BJ (cell line): ENCODE results near the gene PGLYRP4. TPM values are rescaled to one million over a fixed set of nuclear protein-coding genes. Genes with fewer than 3 reads are reported as not detected.

ENCODE experiments used
- CTCF ChIA-PET: fragments of 350-600 bp; formaldehyde crosslinking; extraction: SDS; loops from one replicate; lab custom pipeline; 2021; ENCODE audit warnings: antibody characterized with exemption, inconsistent platforms; lab: Yijun Ruan, JAX
- POLR2A ChIA-PET: fragments of 300-600 bp; sonication (Branson Sonifier 250); formaldehyde crosslinking; extraction: SDS; loops from one replicate; lab custom pipeline; 2021; ENCODE audit warnings: antibody characterized with exemption; lab: Charles Lee
- DNase-seq: peaks from one replicate; pipeline ENCODE4 v3.0.0-alpha.2; 2011; ENCODE audit warnings: low read depth
- H3K27me3 ChIP-seq: 2 replicates; pipeline ENCODE4 v1.6.0; 2011; ENCODE audit warnings: low read length; ENCODE audit not compliant: control insufficient read depth, insufficient read depth
- H3K36me3 ChIP-seq: 2 replicates; pipeline ENCODE4 v1.5.1; 2011; ENCODE audit warnings: low read length; ENCODE audit not compliant: control insufficient read depth, insufficient read depth
- H3K4me3 ChIP-seq: 2 replicates; pipeline ENCODE4 v1.5.1; 2011; ENCODE audit warnings: low read depth, mild to moderate bottlenecking, control low read depth, low read length
- polyA plus RNA-seq: library from polyadenylated mRNA; depleted of rRNA; stranded (reverse); fragments of >200 nt; gene quantifications from 2 replicates; pipeline ENCODE4 v1.2.3, GENCODE V29; 2011
- TF ChIP-seq, protein P1 (sequence below): IDR thresholded peaks from 2 replicates; pipeline ENCODE4 v1.5.1; 2011; ENCODE audit warnings: low read depth, mild to moderate bottlenecking, control low read depth, inconsistent platforms, low read length, moderate library complexity; ENCODE audit not compliant: insufficient read depth

The PGLYRP4 gene
- polyA plus RNA-seq, 1 experiment = not detected

- H3K27me3 ChIP-seq = 0 out of 2 replicates have a peak, but pooled peaks cover 2% of the 10 kb centered on the region
- CTCF ChIA-PET = interaction anchor here (0.8 to 2.8 kb wide), 3 partner anchors 11 to 152 kb away, joined by 3 to 15 read pairs (median 5); no protein-coding TSS in a partner anchor
- H3K4me3 ChIP-seq = no peak overlapping the region
- POLR2A ChIA-PET = no interaction called here
- DNase-seq = no peak
- H3K36me3 ChIP-seq = no peaks in the 10 kb centered on the region
- TF ChIP-seq, protein P1, sequence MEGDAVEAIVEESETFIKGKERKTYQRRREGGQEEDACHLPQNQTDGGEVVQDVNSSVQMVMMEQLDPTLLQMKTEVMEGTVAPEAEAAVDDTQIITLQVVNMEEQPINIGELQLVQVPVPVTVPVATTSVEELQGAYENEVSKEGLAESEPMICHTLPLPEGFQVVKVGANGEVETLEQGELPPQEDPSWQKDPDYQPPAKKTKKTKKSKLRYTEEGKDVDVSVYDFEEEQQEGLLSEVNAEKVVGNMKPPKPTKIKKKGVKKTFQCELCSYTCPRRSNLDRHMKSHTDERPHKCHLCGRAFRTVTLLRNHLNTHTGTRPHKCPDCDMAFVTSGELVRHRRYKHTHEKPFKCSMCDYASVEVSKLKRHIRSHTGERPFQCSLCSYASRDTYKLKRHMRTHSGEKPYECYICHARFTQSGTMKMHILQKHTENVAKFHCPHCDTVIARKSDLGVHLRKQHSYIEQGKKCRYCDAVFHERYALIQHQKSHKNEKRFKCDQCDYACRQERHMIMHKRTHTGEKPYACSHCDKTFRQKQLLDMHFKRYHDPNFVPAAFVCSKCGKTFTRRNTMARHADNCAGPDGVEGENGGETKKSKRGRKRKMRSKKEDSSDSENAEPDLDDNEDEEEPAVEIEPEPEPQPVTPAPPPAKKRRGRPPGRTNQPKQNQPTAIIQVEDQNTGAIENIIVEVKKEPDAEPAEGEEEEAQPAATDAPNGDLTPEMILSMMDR = no peak
Observed at GRCh38 chr1:153342178-153342577, 6.5 kb downstream of the PGLYRP4 start.

DNA sequence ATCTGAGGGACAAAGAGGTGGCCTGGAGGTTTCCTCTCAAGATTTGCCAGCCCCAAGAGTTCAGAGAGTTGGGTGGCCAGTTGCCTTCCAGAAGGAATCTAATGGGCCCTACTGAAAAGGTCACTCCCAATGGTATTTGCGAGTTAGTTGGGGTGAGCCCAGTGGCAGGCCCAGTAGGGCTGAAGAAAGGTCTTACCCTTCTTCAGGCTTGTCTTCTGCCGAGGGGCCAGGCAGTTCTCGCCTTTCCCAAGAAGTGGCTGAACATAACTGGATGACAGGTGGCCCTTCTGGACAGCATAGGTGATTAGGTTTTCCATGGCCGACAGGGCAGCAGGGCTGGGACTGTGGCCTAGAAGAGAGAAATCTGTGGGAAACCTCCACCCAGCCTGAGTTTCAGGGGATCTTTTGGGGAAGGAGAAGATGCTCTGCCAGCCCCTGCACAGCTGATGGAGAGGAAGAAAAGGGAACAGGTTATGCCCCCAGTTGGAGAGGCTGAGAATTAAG, 7.2 kb downstream of the PGLYRP4 start:
- CTCF ChIA-PET = interaction anchor here (2.8 kb wide), 1 partner anchor 11 kb away, joined by 15 read pairs; no protein-coding TSS in a partner anchor
- Histone ChIP-seq H3K27me3 (0 out of 2 replicates have a peak, but pooled peaks cover 2% of the 10 kb centered on the region), H3K4me3 (no peak overlapping the region), H3K36me3 (no peaks in the 10 kb centered on the region)
- DNase-seq = no peak
- POLR2A ChIA-PET = no interaction called here
- TF ChIP-seq, protein P1 = no peak

DNA sequence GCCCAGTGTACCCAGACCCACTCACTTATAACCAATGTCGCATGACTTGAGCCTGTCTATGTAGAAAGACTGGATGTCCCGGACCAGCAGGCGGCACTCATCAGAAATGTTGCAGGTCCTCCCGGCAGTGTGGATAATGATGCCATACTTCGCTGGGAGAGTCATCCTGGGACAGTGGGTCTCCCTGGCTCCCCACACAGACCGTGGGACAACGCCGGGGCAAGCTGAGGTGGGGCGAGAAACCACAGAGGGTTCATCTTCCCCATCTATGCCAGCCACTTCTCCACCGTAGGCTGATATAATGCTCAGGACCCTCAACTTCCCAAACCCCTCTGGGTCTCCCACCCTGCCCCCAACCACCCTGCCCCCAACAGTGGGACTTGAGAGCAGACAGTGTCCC, 8.3 kb downstream of the PGLYRP4 start:
- ChIA-PET POLR2A (no interaction called here), CTCF (no interaction called here)
- H3K4me3 ChIP-seq = no peak overlapping the region
- TF ChIP-seq, protein P1 = no peak
- no peak for DNase-seq
- 0 out of 2 replicates have a peak, but pooled peaks cover 2% of the 10 kb centered on the region for H3K27me3 ChIP-seq
- no peaks in the 10 kb centered on the region for H3K36me3 ChIP-seq

GRCh38 chr1:153339802-153340201, 8.8 kb downstream of the PGLYRP4 start:
- CTCF ChIA-PET = interaction anchor here (0.6 kb wide), 1 partner anchor 25 kb away, joined by 3 read pairs; no protein-coding TSS in a partner anchor
- Histone ChIP-seq H3K4me3 (no peak overlapping the region), H3K36me3 (no peaks in the 10 kb centered on the region), H3K27me3 (0 out of 2 replicates have a peak, but pooled peaks cover 2% of the 10 kb centered on the region)
- TF ChIP-seq, protein P1 = no peak
- POLR2A ChIA-PET = no interaction called here
- no peak for DNase-seq

- ChIA-PET CTCF (interaction anchor here (0.7 to 1.4 kb wide), 4 partner anchors 11 to 158 kb away, joined by 3 to 5 read pairs (median 3); partner anchors contain the start of gene PGLYRP4), POLR2A (no interaction called here)
- TF ChIP-seq, protein P1 = no peak
- Histone ChIP-seq H3K4me3 (no peak overlapping the region), H3K36me3 (no peaks in the 10 kb centered on the region), H3K27me3 (no peaks in the 10 kb centered on the region)
- no peak for DNase-seq
Observed at GRCh38 chr1:153337980-153338853, 10.4 kb downstream of the PGLYRP4 start.
